ENCODE data around the gene IGF2BP3.

IGF2BP3 gene

GRCh38 chr7:23291957-23292560 lies 178.2 kb downstream of the IGF2BP3 start:
- DNase-seq = no peak

GRCh38 chr7:23290993-23291392 lies 179.3 kb downstream of the IGF2BP3 start:
- no peak for DNase-seq

- no peak for DNase-seq
Observed at GRCh38 chr7:23287612-23288011, 182.7 kb downstream of the IGF2BP3 start.

GRCh38 chr7:23285657-23286646 lies 184.3 kb downstream of the IGF2BP3 start:
- DNase-seq = no peak

GRCh38 chr7:23284871-23285270 lies 185.4 kb downstream of the IGF2BP3 start:
- no peak for DNase-seq

- DNase-seq = no peak
Observed at GRCh38 chr7:23283086-23283485, 187.2 kb downstream of the IGF2BP3 start.

GRCh38 chr7:23279819-23280525 lies 190.3 kb downstream of the IGF2BP3 start:
- DNase-seq = no peak

- no peak for DNase-seq
Observed at GRCh38 chr7:23277359-23277989, 192.8 kb downstream of the IGF2BP3 start.

GRCh38 chr7:23276947-23277346 lies 193.3 kb downstream of the IGF2BP3 start:
- DNase-seq = no peak

GRCh38 chr7:23276376-23276775 lies 193.9 kb downstream of the IGF2BP3 start:
- no peak for DNase-seq

- DNase-seq = no peak
Observed at GRCh38 chr7:23275912-23276311, 194.4 kb downstream of the IGF2BP3 start.

- peak; percentile 35 for DNase-seq
Observed at GRCh38 chr7:23273141-23273599, 197.1 kb downstream of the IGF2BP3 start.

GRCh38 chr7:23272275-23272674 lies 198.0 kb downstream of the IGF2BP3 start:
- no peak for DNase-seq

GRCh38 chr7:23268746-23269145 lies 201.5 kb downstream of the IGF2BP3 start:
- no peak for DNase-seq

GRCh38 chr7:23268167-23268566 lies 202.1 kb downstream of the IGF2BP3 start:
- DNase-seq = no peak

- no peak for DNase-seq
Observed at GRCh38 chr7:23267357-23267756, 202.9 kb downstream of the IGF2BP3 start.

GRCh38 chr7:23266918-23267317 lies 203.4 kb downstream of the IGF2BP3 start:
- DNase-seq = no peak

GRCh38 chr7:23264916-23265458 lies 205.3 kb downstream of the IGF2BP3 start:
- no peak for DNase-seq

GRCh38 chr7:23261843-23262452 lies 208.3 kb downstream of the IGF2BP3 start:
- DNase-seq = peak; percentile 39

GRCh38 chr7:23260371-23260770 lies 209.9 kb downstream of the IGF2BP3 start:
- DNase-seq = no peak
